ENCODE measurements around the gene SELP.

DNA sequence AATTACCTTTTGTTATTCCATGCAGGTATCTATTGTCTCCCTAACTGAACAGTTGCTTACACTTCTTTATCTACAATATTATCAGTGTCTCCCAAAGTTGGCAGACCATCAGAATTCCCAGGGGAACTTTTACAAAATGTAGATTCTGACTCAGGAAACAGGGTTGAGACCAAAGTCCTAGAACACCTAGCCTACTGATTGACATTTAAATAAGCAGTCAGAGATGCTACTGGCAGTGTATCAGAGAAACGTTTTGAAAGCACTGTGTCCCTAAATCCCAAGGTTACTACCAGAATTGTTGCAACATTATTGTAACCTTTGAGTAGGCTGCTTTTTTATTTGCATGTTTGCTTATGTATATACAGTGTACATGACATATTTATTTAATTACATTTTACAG lies 41.8 kb downstream of the SELP start:
- TF ChIP-seq, protein P1, sequence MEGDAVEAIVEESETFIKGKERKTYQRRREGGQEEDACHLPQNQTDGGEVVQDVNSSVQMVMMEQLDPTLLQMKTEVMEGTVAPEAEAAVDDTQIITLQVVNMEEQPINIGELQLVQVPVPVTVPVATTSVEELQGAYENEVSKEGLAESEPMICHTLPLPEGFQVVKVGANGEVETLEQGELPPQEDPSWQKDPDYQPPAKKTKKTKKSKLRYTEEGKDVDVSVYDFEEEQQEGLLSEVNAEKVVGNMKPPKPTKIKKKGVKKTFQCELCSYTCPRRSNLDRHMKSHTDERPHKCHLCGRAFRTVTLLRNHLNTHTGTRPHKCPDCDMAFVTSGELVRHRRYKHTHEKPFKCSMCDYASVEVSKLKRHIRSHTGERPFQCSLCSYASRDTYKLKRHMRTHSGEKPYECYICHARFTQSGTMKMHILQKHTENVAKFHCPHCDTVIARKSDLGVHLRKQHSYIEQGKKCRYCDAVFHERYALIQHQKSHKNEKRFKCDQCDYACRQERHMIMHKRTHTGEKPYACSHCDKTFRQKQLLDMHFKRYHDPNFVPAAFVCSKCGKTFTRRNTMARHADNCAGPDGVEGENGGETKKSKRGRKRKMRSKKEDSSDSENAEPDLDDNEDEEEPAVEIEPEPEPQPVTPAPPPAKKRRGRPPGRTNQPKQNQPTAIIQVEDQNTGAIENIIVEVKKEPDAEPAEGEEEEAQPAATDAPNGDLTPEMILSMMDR (IDR thresholded peaks at IDR 0.05) = no peak
- TF ChIP-seq POLR2A (IDR thresholded peaks at IDR 0.05) = no peak

Data from Peyer's patch (tissue), 4 donors.